ENCODE results near the gene LUZP1. TPM values are rescaled to one million over a fixed set of nuclear protein-coding genes. Genes with fewer than 3 reads are reported as not detected.

Gene LUZP1
- total and polyA plus RNA-seq, 4 donors = 2.6 to 9.3 (median 5.1) TPM

DNA sequence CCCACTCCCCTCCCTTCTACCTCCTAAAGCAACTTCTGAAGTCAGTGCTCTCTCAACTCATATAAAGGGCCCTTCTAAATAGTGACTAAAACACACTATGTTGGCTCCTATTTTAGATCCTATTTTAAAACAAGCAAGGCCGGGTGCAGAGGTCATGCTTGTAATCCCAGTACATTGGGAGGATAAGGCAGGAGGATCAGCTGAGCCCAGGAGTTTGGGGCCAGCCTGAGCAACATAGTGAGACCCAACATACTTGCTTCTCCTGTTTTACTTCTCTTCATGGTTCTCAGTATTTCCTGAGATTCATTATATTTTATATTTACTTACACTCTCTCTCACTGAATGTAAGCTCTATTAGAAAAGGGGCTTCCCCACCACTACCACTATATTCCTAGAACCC lies 42.5 kb downstream of the LUZP1 start:
- 79% methylated on average over 1 of the region's 1 CpG for WGBS

DNA sequence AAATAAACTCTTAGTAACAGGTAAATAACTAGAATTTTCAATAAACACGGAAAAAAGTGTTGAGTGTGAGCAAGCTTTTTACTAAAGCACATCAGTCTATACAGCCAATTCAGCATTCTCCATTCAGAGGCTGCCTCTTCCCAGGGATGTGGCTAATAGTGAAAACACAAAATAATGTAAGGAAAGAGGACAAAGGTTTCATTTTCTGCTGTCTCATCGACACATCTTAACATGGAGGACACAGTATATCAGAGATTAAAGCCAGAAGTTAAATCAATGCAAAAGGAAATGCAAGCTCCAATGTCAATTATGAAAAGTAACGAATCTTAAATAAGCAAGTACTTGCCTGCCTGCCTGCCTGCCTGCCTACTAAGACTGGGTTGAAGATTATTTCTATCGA lies 43.2 kb downstream of the LUZP1 start:
- TF ChIP-seq RAD21 (IDR thresholded peaks at IDR 0.05) (no peak), EGR1 (IDR thresholded peaks at IDR 0.05; ENCODE audit: low read depth in 2 of 2) (no peak)
- TF ChIP-seq, protein P1, sequence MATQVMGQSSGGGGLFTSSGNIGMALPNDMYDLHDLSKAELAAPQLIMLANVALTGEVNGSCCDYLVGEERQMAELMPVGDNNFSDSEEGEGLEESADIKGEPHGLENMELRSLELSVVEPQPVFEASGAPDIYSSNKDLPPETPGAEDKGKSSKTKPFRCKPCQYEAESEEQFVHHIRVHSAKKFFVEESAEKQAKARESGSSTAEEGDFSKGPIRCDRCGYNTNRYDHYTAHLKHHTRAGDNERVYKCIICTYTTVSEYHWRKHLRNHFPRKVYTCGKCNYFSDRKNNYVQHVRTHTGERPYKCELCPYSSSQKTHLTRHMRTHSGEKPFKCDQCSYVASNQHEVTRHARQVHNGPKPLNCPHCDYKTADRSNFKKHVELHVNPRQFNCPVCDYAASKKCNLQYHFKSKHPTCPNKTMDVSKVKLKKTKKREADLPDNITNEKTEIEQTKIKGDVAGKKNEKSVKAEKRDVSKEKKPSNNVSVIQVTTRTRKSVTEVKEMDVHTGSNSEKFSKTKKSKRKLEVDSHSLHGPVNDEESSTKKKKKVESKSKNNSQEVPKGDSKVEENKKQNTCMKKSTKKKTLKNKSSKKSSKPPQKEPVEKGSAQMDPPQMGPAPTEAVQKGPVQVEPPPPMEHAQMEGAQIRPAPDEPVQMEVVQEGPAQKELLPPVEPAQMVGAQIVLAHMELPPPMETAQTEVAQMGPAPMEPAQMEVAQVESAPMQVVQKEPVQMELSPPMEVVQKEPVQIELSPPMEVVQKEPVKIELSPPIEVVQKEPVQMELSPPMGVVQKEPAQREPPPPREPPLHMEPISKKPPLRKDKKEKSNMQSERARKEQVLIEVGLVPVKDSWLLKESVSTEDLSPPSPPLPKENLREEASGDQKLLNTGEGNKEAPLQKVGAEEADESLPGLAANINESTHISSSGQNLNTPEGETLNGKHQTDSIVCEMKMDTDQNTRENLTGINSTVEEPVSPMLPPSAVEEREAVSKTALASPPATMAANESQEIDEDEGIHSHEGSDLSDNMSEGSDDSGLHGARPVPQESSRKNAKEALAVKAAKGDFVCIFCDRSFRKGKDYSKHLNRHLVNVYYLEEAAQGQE (IDR thresholded peaks at IDR 0.05) = no peak

More for the DNA sequence above, 42.5 kb downstream of the LUZP1 start:
- TF ChIP-seq RXRA (IDR thresholded peaks at IDR 0.05) = no peak
- TF ChIP-seq NR2F2 (IDR thresholded peaks at IDR 0.05) = no peak
- no peak for TF ChIP-seq HNF4A (conservative IDR thresholded peaks at IDR 0.05)
- TF ChIP-seq, protein P1 (IDR thresholded peaks at IDR 0.05) = no peak
- TF ChIP-seq, protein P2, sequence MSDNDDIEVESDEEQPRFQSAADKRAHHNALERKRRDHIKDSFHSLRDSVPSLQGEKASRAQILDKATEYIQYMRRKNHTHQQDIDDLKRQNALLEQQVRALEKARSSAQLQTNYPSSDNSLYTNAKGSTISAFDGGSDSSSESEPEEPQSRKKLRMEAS (IDR thresholded peaks at IDR 0.05) = no peak
- no peak for TF ChIP-seq FOXA2 (IDR thresholded peaks at IDR 0.05)
- TF ChIP-seq, protein P3, sequence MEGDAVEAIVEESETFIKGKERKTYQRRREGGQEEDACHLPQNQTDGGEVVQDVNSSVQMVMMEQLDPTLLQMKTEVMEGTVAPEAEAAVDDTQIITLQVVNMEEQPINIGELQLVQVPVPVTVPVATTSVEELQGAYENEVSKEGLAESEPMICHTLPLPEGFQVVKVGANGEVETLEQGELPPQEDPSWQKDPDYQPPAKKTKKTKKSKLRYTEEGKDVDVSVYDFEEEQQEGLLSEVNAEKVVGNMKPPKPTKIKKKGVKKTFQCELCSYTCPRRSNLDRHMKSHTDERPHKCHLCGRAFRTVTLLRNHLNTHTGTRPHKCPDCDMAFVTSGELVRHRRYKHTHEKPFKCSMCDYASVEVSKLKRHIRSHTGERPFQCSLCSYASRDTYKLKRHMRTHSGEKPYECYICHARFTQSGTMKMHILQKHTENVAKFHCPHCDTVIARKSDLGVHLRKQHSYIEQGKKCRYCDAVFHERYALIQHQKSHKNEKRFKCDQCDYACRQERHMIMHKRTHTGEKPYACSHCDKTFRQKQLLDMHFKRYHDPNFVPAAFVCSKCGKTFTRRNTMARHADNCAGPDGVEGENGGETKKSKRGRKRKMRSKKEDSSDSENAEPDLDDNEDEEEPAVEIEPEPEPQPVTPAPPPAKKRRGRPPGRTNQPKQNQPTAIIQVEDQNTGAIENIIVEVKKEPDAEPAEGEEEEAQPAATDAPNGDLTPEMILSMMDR (IDR thresholded peaks at IDR 0.05; ENCODE audit: low read depth, low read length, missing input control) = no peak
- TF ChIP-seq, protein P4, sequence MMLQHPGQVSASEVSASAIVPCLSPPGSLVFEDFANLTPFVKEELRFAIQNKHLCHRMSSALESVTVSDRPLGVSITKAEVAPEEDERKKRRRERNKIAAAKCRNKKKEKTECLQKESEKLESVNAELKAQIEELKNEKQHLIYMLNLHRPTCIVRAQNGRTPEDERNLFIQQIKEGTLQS (IDR thresholded peaks at IDR 0.05) = no peak
- no peak for TF ChIP-seq RAD21 (IDR thresholded peaks at IDR 0.05)
- Histone ChIP-seq H3K9ac (ENCODE audit: low read depth in 1 of 2, low read length in 2 of 2) (no peak overlapping the region), H3K36me3 (ENCODE audit: control insufficient read depth in 4 of 4, insufficient read depth in 3 of 4, low read depth in 1 of 4, low read length in 3 of 4) (no peaks in the 10 kb centered on the region), H3K27me3 (ENCODE audit: control insufficient read depth in 4 of 4, insufficient read depth in 4 of 4, low read length in 3 of 4) (no peaks in the 10 kb centered on the region), H3K9me3 (ENCODE audit: control insufficient read depth in 4 of 4, low read length in 3 of 4) (no peaks in the 10 kb centered on the region), H3K4me3 (ENCODE audit: low read depth in 1 of 3, low read length in 3 of 3) (no peak overlapping the region), H3K27ac (ENCODE audit: low read depth in 1 of 2, low read length in 2 of 2) (no peak overlapping the region), H3K4me1 (ENCODE audit: control insufficient read depth in 4 of 4, insufficient read depth in 4 of 4, low read length in 3 of 4) (peaks cover 0 to 11% (median 3%) of the 10 kb centered on the region in 4 donors)
- no peak for DNase-seq (ENCODE audit: low spot score)

More for the DNA sequence above, 43.2 kb downstream of the LUZP1 start:
- Histone ChIP-seq H3K4me3 (ENCODE audit: low read depth in 1 of 3, low read length in 3 of 3) (no peak overlapping the region), H3K27me3 (ENCODE audit: control insufficient read depth in 4 of 4, insufficient read depth in 4 of 4, low read length in 3 of 4) (no peaks in the 10 kb centered on the region), H3K9ac (ENCODE audit: low read depth in 1 of 2, low read length in 2 of 2) (no peak overlapping the region), H3K36me3 (ENCODE audit: control insufficient read depth in 4 of 4, insufficient read depth in 3 of 4, low read depth in 1 of 4, low read length in 3 of 4) (no peaks in the 10 kb centered on the region), H3K9me3 (ENCODE audit: control insufficient read depth in 4 of 4, low read length in 3 of 4) (no peaks in the 10 kb centered on the region), H3K4me1 (ENCODE audit: control insufficient read depth in 4 of 4, insufficient read depth in 4 of 4, low read length in 3 of 4) (peaks cover 0 to 11% (median 3%) of the 10 kb centered on the region in 4 donors), H3K27ac (ENCODE audit: low read depth in 1 of 2, low read length in 2 of 2) (no peak overlapping the region)
- DNase-seq (ENCODE audit: low spot score) = no peak
- WGBS = 87% methylated on average over 4 of the region's 4 CpGs

All from liver (tissue), 9 donors.